ENCODE results near the gene TMED5. TPM values are rescaled to one million over a fixed set of nuclear protein-coding genes. Genes with fewer than 3 reads are reported as not detected.
"Not testable (repeated sequence)": the region's sequence is repeated elsewhere in the genome, so short reads cannot be mapped to it uniquely, and the experiment has no call there.

TMED5 gene
- total RNA-seq, 1 donor from 2014 or later = 44.0 TPM

DNA sequence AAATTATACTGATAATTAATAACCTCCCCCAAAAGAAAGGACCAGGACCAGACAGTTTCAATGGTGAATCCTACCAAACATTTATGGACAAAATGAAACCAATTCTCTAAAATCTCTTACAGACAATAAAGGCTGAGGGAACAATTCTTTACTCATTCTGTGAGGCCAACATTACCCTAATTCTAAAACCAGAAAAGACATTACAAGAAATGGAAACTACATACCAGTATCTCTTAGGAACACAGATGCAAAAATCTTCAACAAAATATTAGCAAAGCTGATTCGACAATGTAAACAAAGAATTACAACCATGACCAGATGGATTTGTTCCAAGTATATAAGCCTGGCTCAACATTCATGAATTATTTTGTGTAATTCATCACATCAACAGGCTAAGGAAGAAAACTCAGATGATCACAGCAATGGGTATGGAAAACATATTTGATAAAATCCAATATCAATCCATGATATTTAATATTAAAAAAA lies 8.6 kb downstream of the TMED5 start:
- no peak for DNase-seq

DNA sequence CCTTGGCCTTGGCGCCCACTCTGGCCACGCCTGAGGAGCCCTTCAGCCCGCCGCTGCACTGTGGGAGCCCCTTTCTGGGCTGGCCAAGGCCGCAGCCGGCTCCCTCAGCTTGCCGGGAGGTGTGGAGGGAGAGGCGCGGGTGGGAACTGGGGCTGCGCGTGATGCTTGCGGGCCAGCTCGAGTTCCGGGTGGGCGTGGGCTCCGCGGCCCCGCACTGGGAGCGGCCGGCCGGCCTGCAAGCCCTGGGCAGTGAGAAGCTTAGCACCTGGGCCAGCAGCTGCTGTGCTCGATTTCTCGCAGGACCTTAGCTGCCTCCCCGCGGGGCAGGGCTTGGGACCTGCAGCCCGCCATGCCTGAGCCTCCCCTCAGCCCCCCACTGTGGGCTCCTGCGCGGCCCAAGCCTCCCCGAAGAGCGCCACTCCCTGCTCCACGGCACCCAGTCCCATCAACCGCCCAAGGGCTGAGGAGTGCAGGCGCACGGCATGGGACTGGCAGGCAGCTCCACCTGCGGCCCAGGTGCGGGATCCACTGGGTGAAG lies 10.0 kb downstream of the TMED5 start:
- DNase-seq = not testable (repeated sequence)

DNA sequence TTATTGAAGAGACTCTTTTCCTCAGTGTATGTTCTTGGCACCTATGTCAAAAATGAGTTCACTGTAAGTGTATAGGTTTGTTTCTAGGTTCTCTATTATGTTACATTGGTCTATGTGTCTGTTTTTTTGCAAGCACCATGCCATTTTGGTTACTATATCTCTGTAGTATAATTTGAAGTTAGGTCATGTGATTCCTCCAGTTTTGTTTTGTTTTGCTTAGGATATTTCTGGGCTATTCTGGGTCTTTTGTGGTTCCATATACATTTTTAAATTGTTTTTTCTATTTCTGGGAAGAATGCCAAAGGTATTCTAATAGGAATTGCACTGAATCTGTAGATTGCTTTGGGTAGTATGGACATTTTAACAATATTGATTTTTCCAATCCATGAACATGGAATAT lies 13.2 kb downstream of the TMED5 start:
- DNase-seq = no peak

DNA sequence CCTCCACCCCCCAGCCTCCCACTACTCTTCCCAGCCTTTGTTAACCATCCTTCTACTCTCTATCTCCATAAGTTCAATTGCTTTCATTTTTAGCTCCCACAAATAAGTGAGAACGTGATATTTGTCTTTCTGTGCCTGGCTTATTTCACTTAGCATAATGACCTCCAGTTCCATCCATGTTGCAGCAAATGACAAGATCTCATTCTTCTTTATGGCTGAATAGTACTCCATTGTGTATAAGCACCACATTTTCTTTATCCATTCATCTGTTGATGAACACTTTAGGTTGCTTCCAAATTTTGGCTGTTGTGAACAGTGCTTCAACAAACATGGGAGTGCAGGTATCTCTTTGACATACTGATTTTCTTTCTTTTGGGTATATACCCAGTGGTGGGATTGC lies 14.3 kb downstream of the TMED5 start:
- DNase-seq = not testable (repeated sequence)

DNA sequence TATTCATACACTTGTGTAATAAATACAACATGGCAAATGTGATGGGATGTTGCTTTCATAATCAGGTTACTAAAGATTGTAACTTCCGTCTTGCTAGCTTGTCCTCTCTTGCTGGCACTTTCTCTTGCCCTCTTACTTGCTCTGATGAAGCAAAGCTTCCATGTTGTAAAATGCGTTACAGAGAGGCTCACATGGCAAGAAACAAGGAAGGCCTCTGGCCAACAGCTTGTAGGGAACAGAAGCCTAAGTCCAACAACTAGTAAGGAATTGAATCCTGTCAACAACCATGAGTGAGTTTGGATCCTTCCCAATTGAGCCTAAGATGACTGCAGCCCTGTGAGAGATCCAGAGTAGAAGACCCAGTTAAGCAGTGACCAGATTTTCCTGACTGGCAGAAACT lies 15.4 kb downstream of the TMED5 start:
- no peak for DNase-seq

DNA sequence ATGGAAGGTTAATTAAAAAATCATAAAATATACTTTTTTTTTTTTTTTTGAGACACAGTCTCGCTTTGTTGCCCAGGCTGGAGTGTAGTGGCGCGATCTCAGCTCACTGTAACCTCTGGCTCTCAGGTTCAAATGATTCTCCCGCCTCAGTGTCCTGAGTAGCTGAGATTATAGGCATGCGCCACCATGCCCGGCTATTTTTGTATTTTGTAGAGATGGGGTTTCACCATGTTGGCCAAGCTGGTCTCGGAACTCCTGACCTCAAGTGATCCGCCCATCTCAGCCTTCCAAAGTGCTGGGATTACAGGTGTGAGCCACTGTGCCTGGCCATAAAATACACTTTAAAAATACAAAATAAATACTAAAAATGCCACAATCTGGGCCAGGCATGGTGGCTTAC lies 16.9 kb downstream of the TMED5 start:
- not testable (repeated sequence) for DNase-seq

DNA sequence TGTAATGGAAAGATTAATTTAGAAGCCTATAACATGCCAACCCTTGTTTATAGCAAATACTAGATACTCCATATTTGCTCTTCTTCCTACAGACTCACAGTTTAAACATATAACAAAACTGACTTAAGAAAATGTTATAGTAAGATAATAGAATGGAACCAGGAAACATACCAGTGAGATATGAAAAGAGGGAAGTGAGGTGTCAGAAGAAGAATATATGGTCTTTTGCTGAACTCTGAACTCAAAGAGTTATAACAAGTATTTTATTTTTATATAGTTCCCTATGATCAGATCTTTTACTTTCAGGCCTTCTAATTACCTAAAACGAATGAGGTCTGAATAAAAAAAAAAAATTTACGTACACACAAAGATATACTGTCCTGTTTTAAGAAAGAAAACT lies 20.9 kb downstream of the TMED5 start:
- no peak for DNase-seq

DNA sequence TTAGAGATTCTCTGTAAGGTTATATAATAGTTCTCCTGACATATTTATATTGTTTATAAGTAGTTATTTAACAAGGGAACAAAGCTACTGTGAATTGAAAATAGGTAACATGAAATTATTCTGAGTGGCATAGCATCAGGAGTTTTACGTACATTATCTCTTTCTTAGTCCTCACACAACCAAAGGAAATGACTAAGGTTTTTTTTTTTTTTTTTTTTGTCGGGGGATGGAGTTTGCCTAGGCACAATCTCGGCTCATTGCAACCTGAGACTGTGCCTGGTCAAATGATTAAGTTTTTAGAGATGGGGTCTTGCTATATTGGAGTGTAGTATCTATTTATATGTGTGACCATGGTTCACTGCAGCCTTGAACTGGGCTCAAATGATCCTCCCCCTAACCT lies 24.9 kb downstream of the TMED5 start:
- DNase-seq = no peak

DNA sequence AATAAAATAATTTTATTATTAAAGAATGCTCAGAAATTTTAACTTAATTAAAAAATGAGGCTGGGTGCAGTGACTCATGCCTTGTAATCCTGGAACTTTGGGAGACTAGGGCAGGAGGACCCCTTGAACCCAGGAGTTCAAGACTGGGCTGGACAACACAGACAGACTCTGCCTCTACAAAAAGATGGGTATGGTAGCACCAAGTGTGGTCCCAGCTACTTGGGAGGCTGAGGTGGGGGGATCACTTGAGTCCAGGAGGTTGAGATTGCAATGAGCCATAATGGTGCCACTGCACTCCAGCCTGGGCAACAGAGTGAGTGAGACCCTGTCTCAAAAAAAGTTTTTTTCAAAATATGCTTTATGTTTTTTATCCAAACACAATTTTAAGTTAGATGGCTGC lies 25.3 kb downstream of the TMED5 start:
- no peak for DNase-seq

DNA sequence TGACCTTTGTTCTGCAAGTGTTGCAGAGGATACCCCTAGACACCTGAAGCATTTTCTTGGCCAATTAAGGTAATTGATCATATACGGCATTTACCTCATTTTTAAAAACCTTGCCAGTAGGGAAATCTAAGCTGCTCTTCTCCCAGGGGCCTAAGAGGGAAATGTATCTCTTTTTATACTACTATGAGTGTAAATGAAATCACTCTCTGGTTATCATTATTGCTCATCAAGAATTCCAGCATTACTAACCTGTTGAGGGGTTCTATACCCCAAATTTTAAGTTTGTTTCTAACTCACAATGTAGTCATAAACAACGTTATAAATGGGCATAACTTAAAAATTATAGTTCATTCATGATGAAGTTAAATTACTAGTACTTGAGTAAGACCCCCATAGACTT lies 27.4 kb downstream of the TMED5 start:
- DNase-seq = no peak

DNA sequence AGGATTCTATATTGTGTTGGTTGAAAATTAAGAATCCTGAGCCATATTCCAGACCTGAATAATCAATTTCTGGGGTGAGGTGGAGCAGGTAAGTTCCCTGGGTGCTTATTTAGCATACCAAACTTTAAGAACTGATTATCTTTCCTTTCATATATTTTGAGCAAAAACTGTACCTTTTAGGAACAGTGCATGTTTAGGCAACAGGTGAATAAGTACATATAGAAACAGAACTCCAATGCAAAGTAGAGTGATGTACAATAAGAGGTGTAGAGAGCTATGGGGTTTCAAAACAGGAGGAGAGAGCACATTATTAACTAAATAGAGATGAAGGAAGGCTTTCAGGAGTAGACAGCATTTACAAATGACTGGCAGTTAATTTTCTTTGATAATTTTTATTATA lies 28.7 kb downstream of the TMED5 start:
- no peak for DNase-seq

DNA sequence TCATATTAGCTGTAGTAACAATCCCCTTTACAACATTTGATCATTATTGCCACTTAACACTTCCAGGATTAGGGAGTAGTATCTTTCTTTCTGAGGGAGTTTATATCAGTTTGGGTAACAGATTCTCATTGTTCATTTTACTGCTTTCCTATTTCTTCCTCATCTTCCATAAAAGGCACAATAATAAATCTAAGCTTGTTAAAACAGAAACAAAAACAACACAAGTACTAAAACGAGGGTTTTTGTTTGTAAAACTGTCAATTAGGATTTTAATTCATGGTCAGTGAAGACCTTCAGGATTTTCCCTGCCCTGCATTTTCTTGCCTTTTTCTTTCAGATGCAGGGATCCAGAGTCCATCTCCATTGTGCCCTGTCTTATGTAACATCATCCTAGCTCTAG lies 29.5 kb downstream of the TMED5 start:
- no peak for DNase-seq

DNA sequence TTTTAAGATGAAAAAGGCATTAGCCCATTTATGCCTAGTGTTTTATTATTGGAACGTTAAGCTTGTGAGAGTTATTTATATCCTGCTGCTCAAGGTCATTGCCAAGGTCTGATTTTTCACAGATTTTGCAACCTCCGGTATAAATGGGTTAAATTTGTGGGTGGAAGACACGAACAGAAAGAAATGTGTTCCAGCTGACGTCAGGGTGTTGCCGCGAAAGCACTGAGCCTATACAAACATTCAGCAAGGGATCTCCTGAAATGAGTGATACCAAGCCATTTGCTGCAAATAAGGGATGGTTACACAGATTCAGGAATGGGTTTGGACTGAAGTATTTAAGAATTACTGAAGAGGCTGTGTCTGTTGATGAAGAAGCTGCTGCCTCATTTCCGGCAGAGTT lies 32.2 kb downstream of the TMED5 start:
- no peak for DNase-seq

DNA sequence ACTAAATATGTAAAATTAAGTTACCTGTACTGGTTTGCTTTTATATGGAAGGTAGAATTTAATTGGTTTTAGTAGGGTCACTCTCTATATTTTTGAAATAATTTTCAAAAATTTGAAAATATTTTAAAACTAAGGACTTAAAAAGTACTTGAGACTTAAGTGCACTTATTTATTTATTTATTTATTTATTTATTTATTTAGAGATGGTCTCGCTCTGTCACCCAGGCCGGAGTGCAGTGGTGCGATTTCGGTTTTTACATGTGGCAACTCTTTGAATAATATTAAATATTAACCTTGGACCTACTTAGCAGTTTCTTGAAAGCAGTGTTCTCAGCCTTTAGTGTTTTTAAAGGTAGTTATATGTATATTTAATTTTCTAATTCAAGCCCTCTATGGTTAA lies 36.4 kb downstream of the TMED5 start:
- DNase-seq = no peak

DNA sequence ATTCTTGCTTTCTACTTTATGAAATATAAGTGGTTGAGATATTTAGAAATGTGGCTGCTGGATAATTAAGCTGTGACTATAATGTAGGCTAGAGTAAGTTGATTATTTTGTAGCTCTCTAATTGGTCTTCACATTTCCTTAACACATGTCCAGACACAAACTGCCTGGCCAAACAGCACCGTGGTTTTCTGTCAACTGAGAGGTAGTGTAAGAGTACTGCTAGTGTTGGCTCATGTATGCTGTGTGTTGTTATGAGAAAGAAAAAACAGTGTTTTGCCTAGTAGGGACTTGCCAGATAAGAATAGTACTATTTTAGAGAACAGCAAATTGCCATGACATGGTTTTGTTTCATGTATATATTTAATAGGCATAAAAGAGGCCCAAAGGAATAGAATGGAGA lies 37.1 kb downstream of the TMED5 start:
- DNase-seq = no peak

DNA sequence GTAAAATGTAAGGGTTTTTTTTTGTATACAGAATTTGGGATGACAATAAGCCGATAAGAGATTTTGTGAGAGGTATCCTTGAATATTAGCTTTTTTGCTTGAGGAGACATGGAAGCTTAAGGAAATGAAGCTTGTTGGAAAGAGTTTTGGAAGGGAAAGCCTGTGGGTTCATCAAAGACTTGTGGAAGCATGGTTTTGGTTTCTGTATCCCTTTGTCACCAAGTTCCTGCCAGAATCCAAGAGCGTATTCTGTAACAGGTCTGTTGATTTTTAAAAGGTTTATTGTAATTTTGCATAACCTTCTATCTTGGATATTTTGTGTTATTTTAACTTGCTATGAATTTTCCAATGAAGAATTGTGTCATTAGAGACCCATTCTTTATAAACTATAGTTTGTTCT lies 38.1 kb downstream of the TMED5 start:
- DNase-seq = no peak

DNA sequence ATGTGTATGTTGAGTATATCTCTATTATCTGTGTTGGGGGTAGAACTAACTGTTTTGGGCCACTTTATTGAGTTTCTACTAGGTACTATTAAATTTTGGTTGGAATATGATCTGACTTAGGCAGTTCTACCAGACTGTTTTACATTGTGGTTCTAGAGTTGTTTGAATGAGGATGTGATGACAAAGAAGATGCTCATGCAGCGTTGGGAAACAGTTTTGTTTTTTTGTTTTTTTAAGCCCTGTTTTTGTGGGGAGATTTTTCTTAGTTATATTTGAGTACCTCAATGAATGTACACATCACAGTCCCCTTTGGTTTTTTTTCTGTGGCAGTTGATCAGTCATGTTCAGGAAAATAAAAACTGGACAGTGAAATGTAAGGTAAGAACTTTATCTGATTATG lies 40.1 kb downstream of the TMED5 start:
- DNase-seq = no peak

DNA sequence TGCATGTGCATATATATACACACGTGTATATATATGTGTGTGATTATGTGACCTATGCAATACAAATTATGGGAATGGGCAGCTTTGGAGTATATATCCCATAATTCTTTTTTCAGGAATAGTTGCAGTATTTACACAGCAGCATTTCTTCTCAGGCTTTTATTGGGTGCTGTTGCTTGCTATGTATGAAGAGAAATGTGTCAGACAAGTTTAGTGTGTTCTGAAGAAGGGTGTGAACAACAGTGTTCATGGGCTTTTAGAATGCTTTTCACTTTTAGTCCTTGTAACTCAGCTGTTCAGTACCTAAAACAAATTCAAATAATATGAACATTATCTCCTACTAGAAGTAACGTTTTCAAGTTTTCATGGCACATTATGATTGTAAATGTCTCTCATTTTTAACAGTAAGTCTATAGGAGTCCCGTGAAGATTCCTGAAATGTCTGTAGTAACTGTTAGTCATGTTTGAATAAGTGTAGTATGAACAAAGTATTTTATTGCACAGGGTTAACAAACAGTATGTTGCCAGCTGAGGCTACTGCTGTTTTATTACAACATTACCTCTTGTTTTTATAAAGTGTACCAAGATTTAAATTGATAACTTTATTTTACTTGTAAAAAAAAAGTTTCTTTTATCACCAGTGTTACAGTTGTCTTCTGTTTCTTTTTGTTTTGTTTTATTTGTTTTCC lies 42.5 kb downstream of the TMED5 start:
- DNase-seq = no peak

DNA sequence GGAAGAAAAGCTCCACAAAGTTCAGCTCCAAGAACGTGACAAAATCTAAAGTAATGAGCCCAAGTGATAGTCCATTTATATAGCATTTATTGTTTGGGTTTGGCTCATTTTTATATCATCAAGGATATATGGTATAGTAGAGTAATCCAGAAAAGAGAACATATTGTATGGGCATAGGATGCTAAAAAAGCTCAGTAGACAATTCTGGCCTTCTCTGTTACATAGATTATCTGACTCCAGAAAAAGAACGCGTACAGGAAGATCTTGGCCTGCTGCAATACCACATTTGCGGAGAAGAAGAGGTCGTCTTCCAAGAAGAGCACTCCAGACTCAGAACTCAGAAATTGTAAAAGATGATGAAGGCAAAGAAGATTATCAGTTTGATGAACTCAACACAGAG lies 43.8 kb downstream of the TMED5 start:
- DNase-seq = no peak

DNA sequence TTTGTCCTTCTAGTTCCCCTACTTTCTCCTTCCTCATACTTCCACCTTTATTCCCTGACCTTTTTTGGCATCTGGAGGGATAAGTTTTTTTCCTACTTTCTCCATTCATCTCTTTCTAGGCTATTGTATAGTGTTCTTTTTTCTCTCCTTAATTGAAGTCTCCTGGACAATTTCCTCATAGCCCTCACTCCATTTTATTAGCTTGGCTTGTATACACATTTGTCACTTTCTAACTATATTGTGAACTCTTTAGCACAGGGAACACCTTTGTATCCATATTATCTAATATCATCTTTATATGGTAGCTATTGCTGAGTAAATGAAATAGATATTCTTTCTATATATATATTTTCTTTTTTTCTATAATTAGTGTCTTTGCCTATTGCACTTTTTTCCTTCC lies 47.6 kb downstream of the TMED5 start:
- DNase-seq = no peak

DNA sequence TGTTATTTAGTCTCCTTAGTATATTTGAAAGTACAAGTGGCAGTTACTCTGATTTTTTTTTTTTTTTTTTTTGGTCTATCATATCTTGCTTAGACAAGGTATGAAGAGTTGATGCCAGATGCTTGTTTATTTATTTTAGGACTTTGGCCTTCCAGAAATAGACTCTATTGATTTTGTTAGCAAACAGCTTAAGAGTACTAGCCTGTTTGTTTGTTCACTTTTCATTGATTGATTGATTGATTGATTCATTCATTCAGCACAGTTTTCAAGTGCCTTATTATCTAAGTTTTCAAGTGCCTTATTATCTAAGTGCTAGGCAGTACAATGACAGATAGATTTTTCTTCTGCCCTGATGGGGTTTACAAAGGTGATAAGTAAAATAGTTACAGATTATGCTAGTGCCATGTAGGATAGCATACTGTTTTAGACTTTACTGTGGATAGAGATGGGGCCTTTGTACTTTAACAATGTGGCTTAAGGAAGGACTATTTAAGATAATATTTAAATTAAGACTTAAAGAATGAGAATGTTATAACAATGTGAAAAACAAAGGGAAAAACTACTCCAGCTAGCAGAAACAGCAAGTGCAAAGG lies 50.6 kb downstream of the TMED5 start:
- no peak for DNase-seq

DNA sequence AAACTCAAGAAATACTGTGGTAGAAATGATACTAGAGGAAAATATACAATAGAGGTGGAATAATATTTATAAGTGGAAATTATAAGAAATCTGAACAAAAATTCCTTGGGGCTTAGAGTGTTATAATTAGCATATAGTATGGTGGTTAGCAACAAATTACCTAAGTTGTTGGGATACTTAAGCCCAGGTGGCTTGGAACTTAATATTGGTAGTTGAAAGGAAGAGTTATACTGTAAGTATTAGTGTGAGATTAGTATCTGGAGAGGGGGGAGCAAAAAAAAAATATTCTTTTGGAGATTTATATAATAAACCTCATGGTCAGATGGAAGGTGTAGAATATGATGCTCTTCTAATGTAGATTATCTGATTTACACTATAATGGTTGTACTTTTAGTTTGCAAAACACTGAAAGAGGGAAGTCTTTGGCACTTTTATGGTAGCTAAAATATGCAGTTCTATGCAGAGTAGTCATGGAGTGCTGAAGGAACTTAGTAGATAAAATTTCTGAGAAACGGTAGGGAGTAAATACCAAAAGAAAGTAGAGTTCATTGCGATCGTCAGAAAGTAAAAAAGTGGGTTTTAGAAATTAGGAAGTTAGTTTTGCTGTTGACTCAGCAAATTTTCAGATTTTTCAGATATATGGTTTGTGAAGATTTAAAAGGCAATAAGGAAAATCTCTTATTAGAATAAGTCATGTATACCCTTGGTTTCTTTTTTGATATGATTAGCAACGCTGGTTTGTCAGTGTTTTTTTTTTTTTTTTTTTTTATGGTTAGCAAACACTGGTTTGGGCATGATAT lies 55.5 kb downstream of the TMED5 start:
- no peak for DNase-seq

DNA sequence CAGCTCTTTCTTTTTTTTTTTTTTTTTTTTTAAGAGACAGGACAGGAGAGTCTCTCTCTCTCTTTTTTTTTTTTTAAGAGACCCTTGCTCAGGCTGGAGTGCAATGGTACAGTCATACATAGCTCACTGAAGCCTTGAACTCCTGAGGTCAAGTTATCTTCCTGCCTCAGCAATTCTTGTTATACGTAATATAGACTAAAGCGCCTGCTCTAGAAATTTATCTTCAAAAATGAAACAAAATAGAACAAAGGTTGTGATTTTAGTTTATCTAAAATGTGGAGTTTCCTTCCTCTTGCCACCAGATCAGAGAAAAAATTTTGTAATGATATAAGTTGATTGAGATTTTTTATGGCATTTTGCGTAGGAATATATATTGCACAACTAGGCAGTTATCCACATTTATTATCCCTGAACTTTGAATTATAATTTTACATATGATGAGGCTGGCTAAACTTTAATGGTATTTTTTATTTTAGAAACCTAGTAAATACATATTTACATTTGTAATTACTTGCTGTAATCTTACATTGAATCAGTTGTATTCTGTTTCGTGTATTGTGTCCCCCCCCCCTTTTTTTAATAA lies 56.9 kb downstream of the TMED5 start:
- DNase-seq = no peak

Data from occipital lobe (tissue), 2 donors.